ENCODE results near the gene PNLDC1. TPM values are rescaled to one million over a fixed set of nuclear protein-coding genes. Genes with fewer than 3 reads are reported as not detected.

The PNLDC1 gene
- total RNA-seq, 1 donor: not detected

GRCh38 chr6:159826968-159827647 is 27.0 kb downstream of the PNLDC1 start:
- no peaks in the 10 kb centered on the region for H4K20me1 ChIP-seq (ENCODE audit: insufficient read depth, low read length)
- TF ChIP-seq CTCF (IDR thresholded peaks at IDR 0.05; ENCODE audit: extremely low read depth, low read depth, low read length): no peak
- H3K4me1 ChIP-seq (ENCODE audit: insufficient read depth, low read length): no peaks in the 10 kb centered on the region
- no peaks in the 10 kb centered on the region for H3K27me3 ChIP-seq (ENCODE audit: insufficient read depth, low read length)
- no peaks in the 10 kb centered on the region for H3K36me3 ChIP-seq (ENCODE audit: insufficient read depth, low read length)
- H3K79me2 ChIP-seq (ENCODE audit: insufficient read depth, low read length): no peaks in the 10 kb centered on the region
- DNase-seq (ENCODE audit: insufficient read length, low spot score, missing footprints): no peak
- no peak overlapping the region for H3K4me2 ChIP-seq (ENCODE audit: insufficient read depth, low read length)
- no peak overlapping the region for H2AFZ ChIP-seq (ENCODE audit: low read length)
- no peak overlapping the region for H3K27ac ChIP-seq (ENCODE audit: low read depth, low read length)
- no peaks in the 10 kb centered on the region for H3K9me3 ChIP-seq (ENCODE audit: low read depth, low read length)
- H3K4me3 ChIP-seq (ENCODE audit: insufficient read depth, low read length): no peak overlapping the region

GRCh38 chr6:159828074-159828473 is 28.0 kb downstream of the PNLDC1 start:
- H3K27ac ChIP-seq (ENCODE audit: low read depth, low read length): no peak overlapping the region
- H3K4me2 ChIP-seq (ENCODE audit: insufficient read depth, low read length): no peak overlapping the region
- H3K9me3 ChIP-seq (ENCODE audit: low read depth, low read length): no peaks in the 10 kb centered on the region
- no peaks in the 10 kb centered on the region for H3K36me3 ChIP-seq (ENCODE audit: insufficient read depth, low read length)
- peak overlapping the region; percentile 22 for H2AFZ ChIP-seq (ENCODE audit: low read length)
- no peak for TF ChIP-seq CTCF (IDR thresholded peaks at IDR 0.05; ENCODE audit: extremely low read depth, low read depth, low read length)
- DNase-seq (ENCODE audit: insufficient read length, low spot score, missing footprints): no peak
- H3K79me2 ChIP-seq (ENCODE audit: insufficient read depth, low read length): no peaks in the 10 kb centered on the region
- no peaks in the 10 kb centered on the region for H4K20me1 ChIP-seq (ENCODE audit: insufficient read depth, low read length)
- H3K4me1 ChIP-seq (ENCODE audit: insufficient read depth, low read length): peaks cover 5% of the 10 kb centered on the region
- no peak overlapping the region for H3K4me3 ChIP-seq (ENCODE audit: insufficient read depth, low read length)
- H3K27me3 ChIP-seq (ENCODE audit: insufficient read depth, low read length): no peaks in the 10 kb centered on the region

- Histone ChIP-seq H2AFZ (ENCODE audit: low read length) (no peak overlapping the region), H3K9me3 (ENCODE audit: low read depth, low read length) (no peaks in the 10 kb centered on the region), H3K36me3 (ENCODE audit: insufficient read depth, low read length) (no peaks in the 10 kb centered on the region), H3K79me2 (ENCODE audit: insufficient read depth, low read length) (no peaks in the 10 kb centered on the region), H3K4me3 (ENCODE audit: insufficient read depth, low read length) (no peak overlapping the region), H3K4me2 (ENCODE audit: insufficient read depth, low read length) (no peak overlapping the region), H3K4me1 (ENCODE audit: insufficient read depth, low read length) (peaks cover 15% of the 10 kb centered on the region), H4K20me1 (ENCODE audit: insufficient read depth, low read length) (no peaks in the 10 kb centered on the region), H3K27me3 (ENCODE audit: insufficient read depth, low read length) (no peaks in the 10 kb centered on the region), H3K27ac (ENCODE audit: low read depth, low read length) (no peak overlapping the region)
- TF ChIP-seq CTCF (IDR thresholded peaks at IDR 0.05; ENCODE audit: extremely low read depth, low read depth, low read length): no peak
- no peak for DNase-seq (ENCODE audit: insufficient read length, low spot score, missing footprints)
These were observed 29.4 kb downstream of the PNLDC1 start for GRCh38 chr6:159829526-159829925.

GRCh38 chr6:159830501-159831372 is 30.7 kb downstream of the PNLDC1 start:
- no peak for DNase-seq (ENCODE audit: insufficient read length, low spot score, missing footprints)
- no peak for TF ChIP-seq CTCF (IDR thresholded peaks at IDR 0.05; ENCODE audit: extremely low read depth, low read depth, low read length)
- H3K4me2 ChIP-seq (ENCODE audit: insufficient read depth, low read length): no peak overlapping the region
- H4K20me1 ChIP-seq (ENCODE audit: insufficient read depth, low read length): no peaks in the 10 kb centered on the region
- no peaks in the 10 kb centered on the region for H3K79me2 ChIP-seq (ENCODE audit: insufficient read depth, low read length)
- H3K9me3 ChIP-seq (ENCODE audit: low read depth, low read length): no peaks in the 10 kb centered on the region
- no peak overlapping the region for H3K27ac ChIP-seq (ENCODE audit: low read depth, low read length)
- H3K4me1 ChIP-seq (ENCODE audit: insufficient read depth, low read length): peaks cover 17% of the 10 kb centered on the region
- no peak overlapping the region for H3K4me3 ChIP-seq (ENCODE audit: insufficient read depth, low read length)
- no peaks in the 10 kb centered on the region for H3K27me3 ChIP-seq (ENCODE audit: insufficient read depth, low read length)
- no peak overlapping the region for H2AFZ ChIP-seq (ENCODE audit: low read length)
- no peaks in the 10 kb centered on the region for H3K36me3 ChIP-seq (ENCODE audit: insufficient read depth, low read length)

All from osteoblast (primary cell).